Astrocyte (in vitro differentiated cells and primary cell): Measurements from ENCODE around the gene MALL. TPM values are rescaled to one million over a fixed set of nuclear protein-coding genes. Genes with fewer than 3 reads are reported as not detected.
"Not testable (repeated sequence)": the region's sequence is repeated elsewhere in the genome, so short reads cannot be mapped to it uniquely, and the experiment has no call there.

Experiments
- DNase-seq: peaks from one replicate; pipeline ENCODE4 v3.0.0-alpha.2; 2010; ENCODE audit warnings: low read depth
- FAIRE-seq: peaks from 2 replicates; lab custom pipeline; 2011; peaks lifted over from hg19 to GRCh38; lab: Jason Lieb, UNC
- H2AFZ ChIP-seq: 2 replicates; pipeline ENCODE4 v1.6.0; 2012; ENCODE audit warnings: low read depth, low read length, inconsistent platforms
- H3K27ac ChIP-seq: 2 replicates; pipeline ENCODE4 v1.5.1; 2011; ENCODE audit warnings: low read depth, low read length, inconsistent platforms
- H3K27me3 ChIP-seq: 2 replicates; pipeline ENCODE4 v1.6.0; 2011; ENCODE audit warnings: low read length, inconsistent platforms; ENCODE audit not compliant: insufficient read depth
- H3K36me3 ChIP-seq: 2 replicates; pipeline ENCODE4 v1.5.1; 2011; ENCODE audit warnings: low read length, inconsistent platforms; ENCODE audit not compliant: insufficient read depth
- H3K4me1 ChIP-seq: 2 replicates; pipeline ENCODE4 v1.5.1; 2011; ENCODE audit warnings: low read length, inconsistent platforms; ENCODE audit not compliant: insufficient read depth
- H3K4me2 ChIP-seq: 2 replicates; pipeline ENCODE4 v1.6.0; 2012; ENCODE audit warnings: low read length, inconsistent platforms
- H3K4me3 ChIP-seq: 2 replicates; pipeline ENCODE4 v1.5.1; 2011; ENCODE audit warnings: low read depth, mild to moderate bottlenecking, low read length, inconsistent platforms; ENCODE audit not compliant: insufficient read depth
- H3K79me2 ChIP-seq: 2 replicates; pipeline ENCODE4 v1.6.0; 2012; ENCODE audit warnings: mild to moderate bottlenecking, low read length, inconsistent platforms; ENCODE audit not compliant: insufficient read depth
- H3K9ac ChIP-seq: 2 replicates; pipeline ENCODE4 v1.6.0; 2012; ENCODE audit warnings: mild to moderate bottlenecking, low read length, inconsistent platforms
- H3K9me3 ChIP-seq: 2 replicates; pipeline ENCODE4 v1.5.1; 2012; ENCODE audit warnings: low read depth, mild to moderate bottlenecking, low read length, inconsistent platforms; ENCODE audit not compliant: insufficient read depth
- H4K20me1 ChIP-seq: 2 replicates; pipeline ENCODE4 v1.6.0; 2012; ENCODE audit warnings: low read length, inconsistent platforms; ENCODE audit not compliant: insufficient read depth
- H3K27ac Mint-ChIP-seq: one replicate; pipeline ENCODE4 v1.8.0; 2021; ENCODE audit warnings: mild to moderate bottlenecking, mixed read lengths; ENCODE audit not compliant: unreplicated experiment
- H3K27me3 Mint-ChIP-seq: one replicate; pipeline ENCODE4 v1.8.0; 2021; ENCODE audit warnings: low read depth, mixed read lengths; ENCODE audit not compliant: unreplicated experiment
- H3K36me3 Mint-ChIP-seq: one replicate; pipeline ENCODE4 v1.8.0; 2021; ENCODE audit warnings: low read depth, mixed read lengths; ENCODE audit not compliant: unreplicated experiment
- H3K4me1 Mint-ChIP-seq: one replicate; pipeline ENCODE4 v1.8.0; 2021; ENCODE audit warnings: low read depth, mixed read lengths; ENCODE audit not compliant: unreplicated experiment
- H3K4me3 Mint-ChIP-seq: one replicate; pipeline ENCODE4 v1.8.0; 2021; ENCODE audit warnings: mild to moderate bottlenecking, moderate library complexity, mixed read lengths; ENCODE audit not compliant: unreplicated experiment
- H3K9me3 Mint-ChIP-seq: one replicate; pipeline ENCODE4 v1.8.0; 2021; ENCODE audit warnings: mild to moderate bottlenecking, mixed read lengths; ENCODE audit not compliant: unreplicated experiment
- total RNA-seq: library from RNA; stranded (reverse); gene quantifications from 2 replicates; pipeline ENCODE4 v1.2.1, GENCODE V29; 2021

Gene MALL
- total RNA-seq, 1 donor from 2014 or later, result 0.36 TPM

DNA sequence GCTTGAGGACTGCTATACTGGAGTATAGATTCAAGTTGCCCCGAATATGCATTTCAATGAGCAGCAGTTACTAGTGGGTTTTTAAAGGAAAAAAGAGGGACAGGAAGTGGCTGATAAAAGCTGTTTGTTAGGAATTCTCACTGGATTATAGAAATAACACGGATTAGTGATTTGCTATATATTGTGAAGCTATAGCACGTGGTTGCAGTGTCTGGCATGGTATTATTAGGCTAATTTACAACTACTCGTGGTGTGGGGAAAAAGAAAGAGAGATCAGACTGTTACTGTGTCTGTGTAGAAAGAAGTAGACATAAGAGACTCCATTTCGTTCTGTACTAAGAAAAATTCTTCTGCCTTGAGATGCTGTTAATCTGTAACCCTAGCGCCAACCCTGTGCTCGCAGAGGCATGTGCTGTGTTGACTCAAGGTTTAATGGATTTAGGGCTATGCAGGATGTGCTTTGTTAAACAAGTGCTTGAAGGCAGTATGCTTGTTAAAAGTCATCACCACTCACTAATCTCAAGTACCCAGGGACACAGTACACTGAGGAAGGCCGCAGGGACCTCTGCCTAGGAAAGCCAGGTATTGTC is 59.7 kb downstream of the MALL start:
- H2AFZ ChIP-seq, H3K4me2 ChIP-seq, H3K36me3 Mint-ChIP-seq, H3K4me1 Mint-ChIP-seq, H3K27me3 Mint-ChIP-seq, H3K4me3 Mint-ChIP-seq, H3K9me3 ChIP-seq, H3K79me2 ChIP-seq, H3K9ac ChIP-seq, H3K4me1 ChIP-seq, H3K36me3 ChIP-seq, DNase-seq, H3K4me3 ChIP-seq, H3K27ac Mint-ChIP-seq, H3K9me3 Mint-ChIP-seq, H4K20me1 ChIP-seq, FAIRE-seq, H3K27me3 ChIP-seq, H3K27ac ChIP-seq: not testable (repeated sequence)

DNA sequence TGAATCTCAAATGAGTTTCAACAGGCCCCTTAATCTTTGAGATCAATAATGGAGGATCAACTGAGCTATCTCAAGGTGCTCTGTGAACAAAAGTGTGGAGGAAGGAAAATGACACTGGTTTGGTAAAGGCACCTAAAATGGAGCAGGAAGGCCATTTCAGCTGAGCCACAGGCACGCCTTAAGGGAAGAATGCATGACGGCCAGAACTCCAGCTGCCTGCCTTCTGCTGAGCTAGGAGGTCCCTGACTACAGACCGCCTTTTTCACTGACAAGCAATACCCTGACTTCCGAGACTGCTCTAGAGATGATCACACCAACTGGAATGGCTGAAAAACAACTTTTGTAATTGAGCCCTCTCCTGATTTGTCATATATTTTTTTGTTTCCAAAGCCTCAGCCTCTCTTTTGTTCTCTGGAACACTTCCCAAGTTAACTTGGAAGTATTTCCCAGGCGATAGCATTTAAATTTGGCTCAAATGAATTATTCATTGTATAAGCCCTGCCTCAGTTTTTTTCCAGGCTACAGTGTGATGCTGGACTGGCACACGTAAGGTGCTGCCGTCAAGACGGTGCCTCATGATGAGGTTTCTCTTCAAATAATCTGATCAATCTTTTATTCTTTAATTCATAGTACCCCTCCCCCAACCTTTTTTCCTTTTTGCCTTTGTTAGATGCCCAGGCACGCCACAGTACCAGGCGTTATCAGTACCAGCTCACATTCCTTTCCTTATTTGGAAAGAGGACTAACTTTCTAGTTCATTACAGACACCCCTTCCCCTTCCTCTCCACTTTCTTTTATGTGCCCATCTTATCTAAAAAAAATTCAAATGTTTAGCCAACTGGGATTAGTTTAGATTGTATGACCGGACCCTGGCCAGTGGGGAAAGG is 60.9 kb downstream of the MALL start:
- not testable (repeated sequence) for H3K9me3 Mint-ChIP-seq, H3K9ac ChIP-seq, H3K27me3 Mint-ChIP-seq, H3K4me3 Mint-ChIP-seq, H3K79me2 ChIP-seq, H3K4me3 ChIP-seq, H3K36me3 ChIP-seq, H4K20me1 ChIP-seq, H3K4me1 Mint-ChIP-seq, H3K36me3 Mint-ChIP-seq, H3K4me1 ChIP-seq, H3K27me3 ChIP-seq, H3K9me3 ChIP-seq
- FAIRE-seq, result peak; percentile 23
- H3K27ac Mint-ChIP-seq, result peak overlapping the region; percentile 58
- Histone ChIP-seq H2AFZ (peak overlapping the region; percentile 52), H3K27ac (peak overlapping the region; percentile 38), H3K4me2 (peak overlapping the region; percentile 26)
- DNase-seq, result peak; percentile 72

DNA sequence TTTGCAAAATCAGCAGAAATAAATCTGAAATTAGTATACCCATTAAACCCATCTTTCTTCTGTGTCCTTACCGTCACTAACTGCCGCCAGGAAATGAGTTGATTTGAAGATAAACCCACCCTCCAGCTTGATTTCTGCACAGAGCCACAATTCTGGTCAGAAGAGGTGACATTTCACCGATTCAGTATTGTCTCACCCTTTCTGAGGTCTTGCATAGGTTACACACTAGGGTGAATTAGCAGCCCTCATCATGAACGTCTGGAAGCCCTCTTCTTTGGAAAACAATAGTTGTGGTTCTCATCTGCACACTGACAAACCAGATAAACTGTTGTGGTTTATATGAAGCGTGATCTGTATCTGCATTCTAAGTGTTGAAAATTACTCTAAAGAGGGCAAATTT is 61.9 kb downstream of the MALL start:
- not testable (repeated sequence) for H2AFZ ChIP-seq, H3K4me1 ChIP-seq, H3K9me3 ChIP-seq, H3K4me3 ChIP-seq, FAIRE-seq, H3K27ac Mint-ChIP-seq, H3K9me3 Mint-ChIP-seq, H3K36me3 ChIP-seq, H3K4me2 ChIP-seq, H3K27me3 Mint-ChIP-seq, H3K4me3 Mint-ChIP-seq, H3K4me1 Mint-ChIP-seq, H3K27me3 ChIP-seq, H3K36me3 Mint-ChIP-seq, H3K79me2 ChIP-seq, H3K27ac ChIP-seq, H4K20me1 ChIP-seq, H3K9ac ChIP-seq, DNase-seq

DNA sequence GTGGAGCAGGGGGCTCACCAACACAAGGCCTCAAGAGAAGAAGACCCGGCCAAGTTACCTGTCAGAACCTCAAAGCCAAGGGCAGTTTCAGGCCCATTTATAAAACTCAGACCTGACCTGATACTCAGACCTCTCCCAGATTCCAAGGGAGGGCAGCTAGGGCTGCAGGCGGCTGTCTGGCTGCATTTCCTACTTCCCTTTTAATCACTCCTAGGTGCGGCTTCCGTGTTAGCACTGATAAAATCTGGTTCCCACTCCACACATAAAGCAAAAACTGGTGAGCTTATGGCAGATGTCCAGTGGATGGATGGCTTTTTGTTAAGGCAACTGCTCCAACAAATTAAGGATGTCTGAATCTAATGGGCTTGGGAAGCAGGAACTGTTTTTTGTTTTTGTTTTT is 63.5 kb downstream of the MALL start:
- not testable (repeated sequence) for H2AFZ ChIP-seq, DNase-seq, H3K9me3 Mint-ChIP-seq, H3K9me3 ChIP-seq, FAIRE-seq, H3K27me3 Mint-ChIP-seq, H3K4me2 ChIP-seq, H3K4me3 Mint-ChIP-seq, H3K79me2 ChIP-seq, H3K27me3 ChIP-seq, H3K27ac Mint-ChIP-seq, H3K4me1 Mint-ChIP-seq, H3K27ac ChIP-seq, H3K36me3 ChIP-seq, H3K4me1 ChIP-seq, H4K20me1 ChIP-seq, H3K36me3 Mint-ChIP-seq, H3K9ac ChIP-seq, H3K4me3 ChIP-seq

DNA sequence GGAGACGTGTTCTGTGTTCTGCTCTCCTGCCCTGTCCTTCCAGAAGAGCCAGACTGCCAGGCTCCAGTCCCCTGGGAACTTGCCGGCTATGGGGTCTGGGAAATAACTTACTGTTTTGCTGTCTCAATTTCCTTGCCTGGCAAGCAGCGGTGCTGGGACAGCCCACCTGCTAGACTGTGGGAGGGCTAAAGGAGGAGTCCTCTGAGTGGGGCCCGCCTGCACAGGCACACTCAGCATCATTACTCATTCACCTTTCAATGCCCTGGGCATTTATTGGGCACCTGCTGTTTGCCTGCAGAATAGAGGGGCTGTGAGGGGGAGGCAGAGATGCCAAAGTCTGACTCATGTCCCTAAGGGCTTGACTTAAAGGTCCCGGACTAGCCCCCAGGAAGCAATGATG is 65.4 kb downstream of the MALL start:
- not testable (repeated sequence) for H3K4me3 ChIP-seq, H3K4me3 Mint-ChIP-seq, H3K27ac Mint-ChIP-seq, H3K79me2 ChIP-seq, FAIRE-seq, H3K36me3 ChIP-seq, H4K20me1 ChIP-seq, H3K9me3 Mint-ChIP-seq, H3K9ac ChIP-seq, H3K4me1 ChIP-seq, H3K4me1 Mint-ChIP-seq, H3K36me3 Mint-ChIP-seq, H3K27me3 Mint-ChIP-seq, DNase-seq, H3K4me2 ChIP-seq, H2AFZ ChIP-seq, H3K9me3 ChIP-seq, H3K27ac ChIP-seq, H3K27me3 ChIP-seq

DNA sequence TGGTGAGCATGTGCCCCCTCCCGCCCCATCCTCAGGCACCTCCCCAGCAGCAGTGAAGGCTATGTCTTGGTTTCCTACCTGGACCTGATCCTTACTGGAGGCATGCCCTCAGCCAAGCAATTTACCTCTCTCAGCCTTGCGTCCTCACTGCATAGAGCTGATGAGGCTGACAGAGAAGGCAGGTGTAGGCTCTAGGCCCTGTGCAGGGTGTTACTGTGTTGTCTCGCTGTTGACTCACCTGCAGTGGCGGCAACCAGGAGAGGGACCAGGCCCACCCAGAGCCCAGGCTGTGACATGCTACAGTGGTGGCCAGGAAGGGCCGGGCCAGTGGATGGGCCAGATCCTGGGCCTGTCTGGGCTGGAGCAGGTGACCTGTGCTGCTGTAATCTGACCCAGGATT is 65.9 kb downstream of the MALL start:
- H3K4me3 ChIP-seq, H3K27ac ChIP-seq, H3K4me2 ChIP-seq, H3K9ac ChIP-seq, H3K4me3 Mint-ChIP-seq, H3K4me1 Mint-ChIP-seq, H3K36me3 Mint-ChIP-seq, H3K4me1 ChIP-seq, H2AFZ ChIP-seq, H3K27me3 Mint-ChIP-seq, H3K27ac Mint-ChIP-seq, H3K27me3 ChIP-seq, DNase-seq, H3K9me3 Mint-ChIP-seq, FAIRE-seq, H3K9me3 ChIP-seq, H4K20me1 ChIP-seq, H3K79me2 ChIP-seq, H3K36me3 ChIP-seq: not testable (repeated sequence)
